Measurements from ENCODE around the gene SMARCD2. TPM values are rescaled to one million over a fixed set of nuclear protein-coding genes. Genes with fewer than 3 reads are reported as not detected.

Gene SMARCD2
- total RNA-seq, 1 experiment from 2014 or later: 206 TPM

DNA sequence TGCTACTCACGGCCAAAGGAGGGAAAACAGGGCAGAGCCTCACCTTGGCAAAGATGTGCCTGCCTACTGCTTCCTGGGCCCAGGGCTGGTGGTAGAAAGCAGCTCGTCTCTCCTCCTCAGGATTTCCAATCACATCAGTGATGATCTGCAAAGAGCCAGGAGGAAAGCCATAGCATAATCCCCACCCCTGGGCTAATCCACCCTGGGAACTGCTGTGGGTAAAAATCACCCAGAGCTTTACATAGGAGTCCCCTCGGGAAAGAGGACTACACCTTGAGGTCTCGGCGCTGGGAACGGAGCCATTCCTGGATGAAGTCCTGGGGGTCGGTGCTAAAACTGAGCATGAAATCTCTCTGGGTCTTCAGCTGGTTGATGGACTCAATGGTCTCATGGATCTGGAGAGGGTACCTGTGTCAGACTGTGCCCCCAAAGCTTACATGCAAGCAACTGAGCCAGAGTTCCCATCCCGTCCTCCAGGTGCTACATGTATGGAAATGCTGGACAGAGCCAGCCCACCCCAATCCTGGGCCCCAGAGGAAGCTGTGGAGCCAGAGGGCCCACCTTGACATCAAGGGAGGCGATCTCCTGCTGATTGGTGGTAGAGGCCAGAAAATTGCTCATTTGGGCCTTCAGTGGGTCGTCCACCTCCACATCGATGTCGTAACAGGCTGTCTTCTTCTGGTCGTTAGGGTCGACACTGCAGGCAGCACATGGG lies 9.3 kb downstream of the SMARCD2 start:
- no peak for DNase-seq (ENCODE audit: low spot score)

DNA sequence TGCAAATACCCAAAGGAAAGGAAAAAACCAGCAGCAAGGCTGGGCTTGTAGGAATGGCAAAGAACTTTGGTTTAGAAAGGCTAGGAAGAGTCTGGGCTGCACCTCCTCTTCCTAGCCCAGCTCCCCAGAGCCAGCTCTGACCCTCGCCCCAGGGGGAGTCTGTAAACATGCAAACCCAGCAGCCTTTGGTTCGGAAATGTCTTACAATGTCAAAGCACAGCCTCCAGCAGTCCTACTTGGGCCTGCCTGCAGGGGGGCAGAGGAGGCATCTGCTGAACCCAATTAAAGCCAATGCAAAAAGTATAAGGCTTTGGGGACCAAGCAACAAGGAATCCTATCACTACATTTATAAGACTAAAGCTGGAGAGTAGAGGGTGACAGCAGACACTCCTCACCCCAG lies 10.0 kb downstream of the SMARCD2 start:
- DNase-seq (ENCODE audit: low spot score): no peak

DNA sequence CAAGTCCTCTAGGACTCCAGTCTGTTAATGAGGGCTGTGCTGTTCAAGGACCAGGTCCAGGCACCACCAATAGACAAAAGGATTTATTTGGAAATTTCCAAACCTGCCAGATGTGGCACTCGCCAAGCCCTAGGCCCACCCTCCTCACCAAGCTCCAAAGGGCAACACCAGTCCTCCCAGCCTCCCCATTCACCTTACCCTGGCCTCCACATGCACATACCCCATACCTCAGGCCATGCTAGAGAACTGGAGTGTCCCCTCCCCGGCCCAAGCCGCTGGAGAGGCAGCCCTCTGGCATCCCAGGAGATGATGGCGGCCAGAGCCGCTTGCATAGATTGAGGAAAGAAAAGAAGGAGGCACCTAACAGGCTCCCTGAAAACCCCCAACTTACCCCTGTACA lies 10.5 kb downstream of the SMARCD2 start:
- DNase-seq (ENCODE audit: low spot score): no peak

DNA sequence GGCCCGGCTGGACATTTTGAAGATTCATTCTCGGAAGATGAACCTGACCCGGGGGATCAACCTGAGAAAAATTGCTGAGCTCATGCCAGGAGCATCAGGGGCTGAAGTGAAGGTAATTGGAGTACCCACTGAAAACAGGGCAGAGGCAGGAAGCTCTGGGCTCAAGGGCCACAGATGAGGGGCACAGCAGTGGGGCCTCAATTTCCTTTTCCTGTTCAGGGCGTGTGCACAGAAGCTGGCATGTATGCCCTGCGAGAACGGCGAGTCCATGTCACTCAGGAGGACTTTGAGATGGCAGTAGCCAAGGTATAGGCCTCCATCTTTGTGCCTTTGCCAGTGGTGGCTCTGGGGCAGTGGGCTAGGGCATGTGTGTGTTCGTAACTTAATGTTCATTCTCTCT lies 11.0 kb downstream of the SMARCD2 start:
- no peak for DNase-seq (ENCODE audit: low spot score)

DNA sequence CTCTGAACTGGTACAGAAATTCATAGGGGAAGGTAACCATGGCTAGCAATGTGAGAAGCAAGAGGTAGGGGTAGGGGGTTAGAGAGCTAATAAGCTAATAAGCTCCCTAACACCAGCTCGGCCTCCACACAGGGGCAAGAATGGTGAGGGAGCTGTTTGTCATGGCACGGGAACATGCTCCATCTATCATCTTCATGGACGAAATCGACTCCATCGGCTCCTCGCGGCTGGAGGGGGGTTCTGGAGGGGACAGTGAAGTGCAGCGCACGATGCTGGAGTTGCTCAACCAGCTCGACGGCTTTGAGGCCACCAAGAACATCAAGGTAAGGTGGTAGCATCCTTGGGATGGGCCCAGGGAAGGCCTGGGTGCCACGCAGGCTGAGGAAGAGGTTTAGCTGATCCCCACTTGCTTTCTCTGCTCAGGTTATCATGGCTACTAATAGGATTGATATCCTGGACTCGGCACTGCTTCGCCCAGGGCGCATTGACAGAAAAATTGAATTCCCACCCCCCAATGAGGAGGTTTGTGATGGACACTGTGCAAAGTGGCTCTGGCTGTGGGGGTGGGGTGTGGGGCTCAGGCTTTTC lies 11.5 kb downstream of the SMARCD2 start:
- DNase-seq (ENCODE audit: low spot score): no peak

DNA sequence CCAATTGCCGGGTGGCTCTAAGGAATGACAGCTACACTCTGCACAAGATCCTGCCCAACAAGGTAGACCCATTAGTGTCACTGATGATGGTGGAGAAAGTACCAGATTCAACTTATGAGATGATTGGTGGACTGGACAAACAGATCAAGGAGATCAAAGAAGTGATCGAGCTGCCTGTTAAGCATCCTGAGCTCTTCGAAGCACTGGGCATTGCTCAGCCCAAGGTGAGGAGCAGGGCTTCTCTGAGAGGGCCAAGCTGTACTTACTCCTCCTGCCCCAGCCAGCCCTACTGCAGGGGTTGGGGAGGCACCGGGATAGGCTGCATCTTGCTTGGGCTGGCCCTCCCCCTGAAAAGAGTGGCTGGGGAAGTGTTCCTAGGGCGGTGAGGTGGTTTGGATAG lies 12.2 kb downstream of the SMARCD2 start:
- no peak for DNase-seq (ENCODE audit: low spot score)

DNA sequence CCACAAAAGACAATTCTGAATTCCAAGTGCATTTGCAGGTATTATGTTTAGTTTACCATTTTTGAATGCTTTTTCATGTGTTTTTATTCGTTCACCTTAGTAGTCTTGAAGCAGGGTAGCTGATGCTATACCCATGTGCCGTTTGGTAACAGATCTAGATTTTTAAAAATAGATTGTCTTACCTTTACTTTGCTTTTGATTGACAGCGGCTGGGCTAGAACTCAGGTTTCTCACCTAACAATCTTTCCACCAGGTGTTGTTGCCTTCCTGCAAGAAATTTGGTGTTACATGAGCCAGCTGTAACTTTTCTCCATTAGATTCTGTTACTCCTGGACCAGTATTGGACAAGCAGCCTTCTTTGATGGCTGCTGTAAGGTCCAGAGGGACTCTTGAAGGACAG lies 13.5 kb downstream of the SMARCD2 start:
- DNase-seq (ENCODE audit: low spot score): no peak

DNA sequence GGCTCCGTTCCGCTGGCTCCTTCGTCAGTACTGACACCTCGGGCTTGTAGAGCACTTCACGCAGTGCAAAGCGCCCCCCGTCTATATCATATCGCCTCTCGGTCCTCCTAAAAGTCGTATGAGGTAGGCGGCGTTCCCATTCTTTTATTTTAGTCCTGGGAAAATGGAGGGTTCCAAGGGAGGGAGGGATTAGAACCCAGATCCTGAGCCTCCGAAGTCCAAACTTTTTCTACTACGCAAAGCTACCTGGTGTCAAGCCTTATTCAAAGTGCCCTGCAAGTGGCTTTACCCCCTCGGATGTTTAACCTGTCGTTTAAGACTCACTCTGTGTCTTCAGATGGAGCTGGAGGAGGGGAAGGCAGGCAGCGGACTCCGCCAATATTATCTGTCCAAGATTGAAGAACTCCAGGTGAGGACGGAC lies 14.7 kb downstream of the SMARCD2 start:
- no peak for DNase-seq (ENCODE audit: low spot score)

DNA sequence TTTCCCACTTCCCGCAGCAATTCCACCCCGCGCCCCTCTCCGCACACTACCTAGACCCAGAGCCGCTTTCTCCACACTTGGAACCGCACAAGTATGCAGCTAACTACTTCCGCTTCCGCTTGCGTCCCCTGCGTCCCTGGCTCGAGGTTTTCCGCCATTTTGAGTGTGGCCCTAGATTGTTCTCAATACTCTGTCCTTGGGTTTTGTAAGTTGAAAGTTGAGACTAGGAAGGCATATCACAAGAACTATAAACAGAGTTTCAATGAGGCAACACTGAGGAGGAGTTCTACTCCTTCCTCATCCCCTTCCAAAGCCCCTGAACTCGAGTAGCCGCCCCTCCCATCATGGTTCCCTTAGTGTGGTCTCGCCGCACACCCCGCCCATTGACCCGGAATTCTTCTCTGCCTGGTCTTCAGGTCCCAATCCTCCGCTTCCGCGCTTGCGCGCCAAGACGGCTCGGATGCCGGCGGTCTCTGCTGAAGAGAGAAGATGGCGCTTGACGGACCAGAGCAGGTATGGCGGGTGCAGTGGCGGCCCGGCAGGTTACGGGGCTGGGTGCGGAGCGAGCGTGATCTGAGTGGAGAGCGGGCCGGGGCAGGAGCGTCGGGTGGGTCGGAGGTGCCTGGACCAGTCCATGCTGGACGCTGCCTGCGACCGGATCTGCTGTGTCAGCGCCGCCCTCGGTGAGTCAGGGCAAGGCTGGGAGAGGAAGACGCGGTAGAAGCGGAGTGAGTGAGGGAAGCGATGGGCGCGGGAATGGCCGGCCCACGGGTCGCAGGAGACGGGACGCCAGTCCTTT lies 15.3 kb downstream of the SMARCD2 start, which contains the start of the genes FTSJ3 and PSMC5:
TSS of gene FTSJ3 (minus strand) at position 662 of the 799 bp plus-strand sequence. CDS start 761 bp downstream, outside the sequence.
TSS of gene PSMC5 (plus strand) at position 430 of the 799 bp plus-strand sequence. CDS start at position 490, 60 bp downstream.
- peak; percentile 96 for DNase-seq (ENCODE audit: low spot score)

DNA sequence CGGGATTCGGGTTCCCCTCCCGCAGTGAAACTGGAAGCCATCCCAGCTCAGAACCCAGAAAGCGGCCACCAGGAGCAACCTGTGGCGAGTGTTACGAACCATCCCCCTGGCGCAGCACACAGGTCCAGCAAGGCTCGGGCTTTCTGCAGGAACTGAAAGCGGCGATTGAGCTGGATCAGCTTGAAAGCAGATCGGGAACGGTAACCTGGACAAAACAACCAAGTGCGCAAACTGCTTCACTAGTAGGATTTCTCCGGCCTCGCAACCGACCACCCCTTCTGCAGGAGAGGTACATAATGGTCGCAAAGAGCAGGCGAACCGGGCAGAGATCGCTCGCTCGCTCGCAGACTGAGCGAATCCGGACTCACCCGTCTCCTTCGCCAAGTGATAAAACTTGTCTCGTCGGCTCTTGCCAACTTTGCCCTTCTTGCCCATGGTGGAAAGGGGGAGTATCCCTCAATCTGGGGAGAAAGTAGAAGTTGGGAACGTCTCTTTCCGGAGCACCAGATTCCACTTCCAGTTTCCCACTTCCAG lies 15.9 kb downstream of the SMARCD2 start:
- peak; percentile 55 for DNase-seq (ENCODE audit: low spot score)

DNA sequence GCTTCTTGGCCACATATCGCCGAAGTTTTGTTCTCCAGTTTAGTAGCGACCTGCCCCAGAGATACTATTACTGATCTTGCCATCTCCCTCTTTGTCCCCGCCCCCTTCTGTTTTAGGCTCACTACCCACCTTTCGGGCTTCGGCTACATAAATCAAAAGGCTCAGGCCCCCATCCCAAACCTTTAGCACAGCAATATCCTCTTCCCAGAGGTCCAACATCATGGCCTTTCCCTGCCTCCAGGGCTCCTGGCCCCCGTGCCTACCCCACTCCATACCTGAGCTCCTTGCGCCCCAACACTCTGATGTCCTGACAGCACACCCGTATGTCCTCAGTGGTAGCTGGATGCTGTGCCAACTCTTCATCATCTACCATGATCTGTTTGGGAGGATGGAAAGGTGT lies 18.1 kb downstream of the SMARCD2 start:
- no peak for DNase-seq (ENCODE audit: low spot score)

DNA sequence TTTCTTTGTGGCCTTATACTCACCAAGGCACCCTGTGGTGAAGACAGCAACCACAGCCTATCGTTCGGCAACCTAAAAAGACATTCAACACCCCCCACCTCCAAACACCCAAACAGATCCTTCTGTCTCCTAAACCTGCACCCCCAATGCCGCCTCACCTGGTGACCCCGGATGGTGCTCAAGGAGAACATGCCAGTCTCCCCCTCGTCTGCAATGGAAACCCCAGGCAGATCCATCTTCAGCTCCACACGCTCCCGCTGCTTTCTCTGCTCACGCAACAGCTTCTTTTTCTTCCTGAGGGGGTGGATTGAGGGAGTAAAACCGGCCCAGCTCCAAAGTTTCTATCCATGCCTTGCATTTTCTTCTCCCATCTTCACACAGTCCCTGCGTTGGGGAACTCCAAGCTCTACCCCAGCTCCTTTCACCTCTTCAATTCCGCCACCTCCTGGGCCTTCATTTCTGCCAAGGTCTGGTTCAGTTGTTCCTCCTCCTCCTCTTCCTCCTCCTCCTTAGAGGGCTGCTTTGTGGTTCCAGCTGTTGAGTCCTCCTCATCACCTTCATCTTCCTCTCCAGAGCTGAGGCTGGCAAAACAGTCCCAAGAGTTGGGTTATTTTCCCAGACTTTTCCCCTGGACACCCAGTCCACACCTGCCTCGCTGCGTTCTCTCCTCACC lies 18.7 kb downstream of the SMARCD2 start:
- no peak for DNase-seq (ENCODE audit: low spot score)

DNA sequence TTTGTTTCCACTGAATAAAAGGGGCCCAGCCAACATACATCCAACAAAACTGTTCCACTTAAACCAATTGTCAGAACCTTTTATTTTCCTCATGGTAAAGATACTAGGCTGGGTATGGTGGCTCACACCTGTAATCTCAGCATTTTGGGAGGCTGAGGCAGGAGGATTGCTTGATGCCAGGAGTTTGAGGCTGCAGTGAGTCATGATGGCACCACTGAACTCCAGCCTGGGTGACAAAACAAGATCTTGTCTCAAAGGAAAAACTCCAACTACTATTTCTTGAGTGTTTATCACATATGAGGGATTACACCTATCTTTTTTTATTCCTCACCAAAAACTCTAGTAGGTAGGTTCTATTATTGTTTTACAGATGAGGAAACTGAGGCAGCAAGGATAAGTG lies 19.9 kb downstream of the SMARCD2 start:
- DNase-seq (ENCODE audit: low spot score): no peak

DNA sequence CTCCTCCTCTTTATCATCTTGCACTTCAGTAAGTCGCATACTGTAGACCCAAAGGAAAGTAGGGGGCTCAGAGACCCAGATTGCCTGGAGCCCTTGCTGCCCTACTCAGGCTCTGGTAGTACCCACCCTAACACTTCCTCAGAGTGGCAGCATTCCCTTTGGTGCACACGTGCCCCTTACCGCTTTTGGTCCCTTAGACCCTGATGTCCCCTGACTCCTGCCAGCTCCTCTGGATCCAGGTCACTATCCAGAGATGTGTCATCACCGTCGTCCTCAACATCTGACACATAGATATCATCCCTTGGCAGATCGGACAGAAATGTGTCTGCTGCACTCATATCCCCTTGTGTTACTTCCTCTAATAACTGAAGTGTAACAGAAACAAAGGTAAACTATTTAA lies 20.7 kb downstream of the SMARCD2 start:
- no peak for DNase-seq (ENCODE audit: low spot score)

DNA sequence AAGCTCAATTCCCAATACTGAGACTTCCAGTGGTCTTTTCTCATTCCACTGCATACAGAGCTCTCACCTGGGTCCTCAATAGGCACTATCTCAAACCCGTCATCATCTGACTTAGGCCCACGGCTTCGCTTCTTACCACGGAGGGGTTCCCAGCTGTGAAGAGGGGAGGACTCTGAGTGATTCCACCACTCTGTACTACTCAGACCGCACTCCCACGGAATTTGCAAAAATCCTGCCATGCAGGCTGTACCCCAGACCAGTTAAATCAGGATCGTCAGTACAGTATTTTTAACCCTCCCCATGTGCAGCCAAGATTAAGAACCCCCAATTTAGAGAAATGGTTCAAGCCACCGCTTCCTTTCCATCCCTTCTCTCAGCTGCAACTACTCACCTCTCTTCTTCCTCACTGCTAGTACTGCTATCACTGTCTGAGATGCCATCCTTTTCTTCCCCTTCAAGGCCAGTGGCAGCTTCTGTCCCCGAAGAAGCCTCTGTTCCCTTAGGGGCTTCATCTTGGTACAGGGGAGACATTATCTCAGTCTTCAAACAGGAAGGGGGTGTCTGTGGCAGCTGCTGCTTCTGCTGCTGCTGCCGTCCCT lies 21.4 kb downstream of the SMARCD2 start:
- no peak for DNase-seq (ENCODE audit: low spot score)

DNA sequence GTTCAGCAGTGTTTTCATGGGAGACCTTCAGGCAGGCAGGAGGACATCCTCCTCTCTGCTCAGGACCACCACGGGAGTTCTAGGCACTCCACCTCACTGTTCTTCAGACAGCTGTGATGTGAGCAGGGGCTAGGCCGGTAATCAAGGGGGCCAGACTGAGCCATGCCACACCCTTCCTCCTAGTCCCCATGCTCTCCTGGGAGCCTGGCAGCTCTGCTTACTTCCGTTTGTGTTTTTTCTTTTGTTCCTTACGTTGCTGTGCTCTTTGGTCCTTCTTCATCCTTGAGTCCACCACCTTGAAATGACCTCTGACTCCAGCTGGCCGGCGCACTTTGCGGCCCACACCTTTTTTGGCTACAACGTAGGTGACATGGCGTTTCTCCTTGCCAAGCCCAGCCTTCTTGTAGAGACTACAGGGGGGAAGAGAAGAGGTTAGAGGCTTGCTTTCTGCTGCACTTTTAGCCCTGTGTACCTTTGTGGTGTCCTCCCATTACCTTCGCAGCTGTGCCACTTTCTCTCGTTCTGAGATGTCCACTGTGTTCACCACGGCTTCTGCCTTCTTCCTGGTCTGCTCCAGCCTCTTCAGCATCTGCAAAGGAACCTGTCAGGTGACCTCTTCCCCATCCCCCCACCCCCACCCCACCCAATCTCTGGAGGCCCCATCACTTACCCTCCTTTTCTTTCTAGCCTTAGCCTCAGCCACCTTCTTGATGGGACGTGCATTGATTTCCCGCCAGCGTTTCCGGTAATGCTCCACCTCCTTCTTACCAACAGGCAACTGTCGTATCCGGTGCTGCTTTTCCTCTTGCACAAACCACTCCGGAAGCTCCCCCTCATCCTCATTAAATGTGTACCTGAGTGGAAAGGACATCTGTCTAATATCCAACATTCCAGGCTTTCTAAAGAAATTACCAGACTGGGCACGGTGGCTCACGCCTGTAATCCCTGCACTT lies 22.6 kb downstream of the SMARCD2 start:
- no peak for DNase-seq (ENCODE audit: low spot score)

DNA sequence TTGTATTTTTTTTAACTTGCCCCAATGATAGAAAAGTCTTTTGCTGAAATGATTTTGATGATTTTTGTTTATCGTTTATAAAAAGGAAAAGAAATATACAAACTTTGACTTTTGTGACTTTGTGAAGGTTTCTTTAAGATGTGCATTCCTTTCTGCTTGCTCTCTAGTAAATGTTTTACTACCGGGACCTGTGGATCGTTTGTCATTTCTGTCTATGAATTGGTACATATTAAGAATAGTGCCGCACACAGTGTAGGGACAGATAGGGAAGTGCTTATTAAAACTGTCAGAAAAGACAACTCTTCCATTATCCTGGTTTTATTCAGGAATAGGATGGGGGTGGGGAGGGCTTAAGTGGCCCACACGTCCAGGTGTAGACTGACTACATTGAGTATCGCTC lies 23.4 kb downstream of the SMARCD2 start:
- no peak for DNase-seq (ENCODE audit: low spot score)

DNA sequence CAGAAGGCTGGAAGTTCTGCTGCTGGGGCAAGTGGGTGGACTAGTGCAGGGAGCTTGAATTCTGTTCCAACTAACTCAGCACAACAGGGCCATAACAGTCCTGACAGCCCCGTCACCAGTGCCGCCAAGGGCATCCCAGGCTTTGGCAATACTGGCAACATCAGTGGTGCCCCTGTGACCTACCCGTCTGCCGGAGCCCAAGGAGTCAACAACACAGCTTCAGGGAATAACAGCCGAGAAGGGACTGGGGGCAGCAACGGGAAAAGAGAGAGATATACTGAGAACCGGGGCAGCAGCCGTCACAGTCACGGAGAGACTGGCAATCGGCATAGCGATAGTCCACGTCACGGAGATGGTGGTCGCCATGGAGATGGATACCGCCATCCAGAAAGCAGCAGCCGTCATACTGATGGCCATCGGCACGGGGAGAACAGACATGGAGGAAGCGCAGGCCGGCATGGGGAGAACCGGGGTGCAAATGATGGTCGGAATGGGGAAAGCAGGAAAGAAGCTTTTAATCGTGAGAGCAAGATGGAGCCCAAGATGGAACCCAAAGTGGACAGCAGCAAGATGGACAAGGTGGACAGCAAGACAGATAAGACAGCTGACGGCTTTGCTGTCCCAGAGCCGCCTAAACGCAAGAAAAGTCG lies 24.6 kb downstream of the SMARCD2 start:
- no peak for DNase-seq (ENCODE audit: low spot score)

DNA sequence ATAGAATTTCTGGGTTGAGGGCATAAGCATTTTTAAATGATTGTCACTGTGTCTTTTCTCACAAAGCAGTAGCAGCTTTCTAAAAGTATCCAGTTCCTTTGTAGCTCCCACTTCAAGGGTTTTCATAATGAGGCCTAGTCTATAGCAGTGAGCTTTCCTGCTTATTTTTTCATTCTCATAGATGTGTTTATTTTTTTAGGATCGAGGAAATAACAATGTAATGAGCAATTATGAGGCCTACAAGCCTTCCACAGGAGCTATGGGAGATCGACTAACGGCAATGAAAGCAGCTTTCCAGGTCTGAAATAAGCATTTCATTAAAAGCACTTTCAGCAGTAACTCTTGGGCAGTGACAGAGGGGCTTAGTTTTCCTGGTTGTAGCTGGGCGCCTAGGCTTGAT lies 25.8 kb downstream of the SMARCD2 start:
- DNase-seq (ENCODE audit: low spot score): no peak

DNA sequence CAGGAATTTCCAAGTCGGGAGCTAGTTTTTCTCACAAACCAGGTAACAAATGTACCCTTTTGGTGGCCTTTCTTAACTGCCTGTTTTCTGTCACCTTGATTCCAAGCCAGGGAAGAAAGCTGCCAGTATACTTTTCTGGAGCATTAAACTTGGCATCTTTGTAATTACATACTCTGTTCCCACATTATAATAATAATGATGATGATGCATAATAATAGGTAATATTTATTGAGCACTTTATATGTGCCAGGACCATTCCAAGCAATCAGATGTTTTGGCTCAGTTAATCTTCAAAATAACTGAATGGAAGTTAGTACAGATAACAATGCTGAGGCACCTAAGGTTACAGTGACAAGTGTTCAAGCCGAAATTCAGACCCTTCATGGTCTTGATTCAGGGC lies 26.4 kb downstream of the SMARCD2 start:
- DNase-seq (ENCODE audit: low spot score): no peak
